Osteoblast (primary cell): ENCODE measurements around the gene C13orf46. TPM values are rescaled to one million over a fixed set of nuclear protein-coding genes. Genes with fewer than 3 reads are reported as not detected.
"Not testable (repeated sequence)": the region's sequence is repeated elsewhere in the genome, so short reads cannot be mapped to it uniquely, and the experiment has no call there.

Experiments used
- DNase-seq: peaks from one replicate; pipeline ENCODE4 v3.0.0; 2011; ENCODE audit warnings: low spot score, mixed read lengths; ENCODE audit not compliant: insufficient read length; ENCODE audit errors: missing footprints
- H2AFZ ChIP-seq: 2 replicates; pipeline ENCODE4 v1.6.0; 2011; ENCODE audit warnings: mild to moderate bottlenecking, low read length
- H3K27ac ChIP-seq: 2 replicates; pipeline ENCODE4 v1.5.1; 2011; ENCODE audit warnings: mild to moderate bottlenecking, low read depth, low read length, moderate library complexity
- H3K27me3 ChIP-seq: 2 replicates; pipeline ENCODE4 v1.6.0; 2012; ENCODE audit warnings: mild to moderate bottlenecking, control low read depth, inconsistent platforms, low read length, moderate library complexity; ENCODE audit not compliant: insufficient read depth
- H3K36me3 ChIP-seq: 2 replicates; pipeline ENCODE4 v1.5.1; 2011; ENCODE audit warnings: mild to moderate bottlenecking, low read length, control low read depth, moderate library complexity; ENCODE audit not compliant: insufficient read depth
- H3K4me1 ChIP-seq: 2 replicates; pipeline ENCODE4 v1.5.1; 2011; ENCODE audit warnings: mild to moderate bottlenecking, low read length, control low read depth, moderate library complexity; ENCODE audit not compliant: insufficient read depth
- H3K4me2 ChIP-seq: 2 replicates; pipeline ENCODE4 v1.6.0; 2011; ENCODE audit warnings: mild to moderate bottlenecking, low read length; ENCODE audit not compliant: insufficient read depth
- H3K4me3 ChIP-seq: fragments of 200-600 bp; sonication (generic); 3 replicates; pipeline ENCODE4 v1.5.1; 2012; ENCODE audit warnings: mild to moderate bottlenecking, low read length, inconsistent platforms; ENCODE audit not compliant: insufficient read depth
- H3K79me2 ChIP-seq: 2 replicates; pipeline ENCODE4 v1.6.0; 2012; ENCODE audit warnings: mild to moderate bottlenecking, low read length, control low read depth, inconsistent platforms; ENCODE audit not compliant: insufficient read depth
- H3K9me3 ChIP-seq: 2 replicates; pipeline ENCODE4 v1.5.1; 2011; ENCODE audit warnings: low read depth, low read length, control low read depth
- H4K20me1 ChIP-seq: 2 replicates; pipeline ENCODE4 v1.6.0; 2012; ENCODE audit warnings: mild to moderate bottlenecking, low read length, control low read depth; ENCODE audit not compliant: insufficient read depth
- total RNA-seq: library from RNA; depleted of rRNA; stranded (reverse); fragments of >200 nt; gene quantifications from 2 replicates; pipeline ENCODE4 v1.2.3, GENCODE V29; 2012
- TF ChIP-seq, protein P1 (sequence below): IDR thresholded peaks from 2 replicates; pipeline ENCODE4 v1.5.1; 2011; ENCODE audit warnings: mild to moderate bottlenecking, low read depth, low read length, moderate library complexity; ENCODE audit errors: extremely low read depth

C13orf46 gene
- total RNA-seq, 1 donor, result 0.36 TPM

DNA sequence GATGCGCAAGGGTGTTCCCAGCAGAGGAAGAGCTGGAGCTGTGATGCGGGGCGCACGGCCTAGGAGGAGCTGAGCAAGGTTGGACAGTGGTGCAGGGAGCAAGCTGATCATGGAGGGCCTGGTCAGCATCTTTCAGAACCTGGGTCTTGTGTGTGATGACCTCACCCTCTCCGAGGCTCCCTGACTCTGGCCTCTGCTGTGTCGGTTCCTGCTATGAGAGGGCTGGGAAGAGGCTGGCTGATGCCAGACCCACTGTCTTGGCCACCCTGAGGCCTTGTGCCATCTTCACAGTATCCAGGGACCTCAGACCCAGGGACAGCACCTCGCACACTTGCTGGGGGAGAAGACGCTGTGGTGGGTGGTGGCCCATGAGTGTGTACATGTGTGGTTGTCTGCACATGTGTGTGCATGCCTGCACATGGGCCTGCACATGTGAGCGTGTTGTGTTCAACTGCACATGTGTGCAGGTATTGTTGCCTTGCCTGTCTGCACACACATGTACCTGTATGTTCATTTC is 16.5 kb upstream of the C13orf46 start:
- no peak overlapping the region for H3K27ac ChIP-seq
- H3K27me3 ChIP-seq, result no peaks in the 10 kb centered on the region
- H3K36me3 ChIP-seq, result peaks cover 54% of the 10 kb centered on the region
- H2AFZ ChIP-seq, result no peak overlapping the region
- TF ChIP-seq, protein P1, sequence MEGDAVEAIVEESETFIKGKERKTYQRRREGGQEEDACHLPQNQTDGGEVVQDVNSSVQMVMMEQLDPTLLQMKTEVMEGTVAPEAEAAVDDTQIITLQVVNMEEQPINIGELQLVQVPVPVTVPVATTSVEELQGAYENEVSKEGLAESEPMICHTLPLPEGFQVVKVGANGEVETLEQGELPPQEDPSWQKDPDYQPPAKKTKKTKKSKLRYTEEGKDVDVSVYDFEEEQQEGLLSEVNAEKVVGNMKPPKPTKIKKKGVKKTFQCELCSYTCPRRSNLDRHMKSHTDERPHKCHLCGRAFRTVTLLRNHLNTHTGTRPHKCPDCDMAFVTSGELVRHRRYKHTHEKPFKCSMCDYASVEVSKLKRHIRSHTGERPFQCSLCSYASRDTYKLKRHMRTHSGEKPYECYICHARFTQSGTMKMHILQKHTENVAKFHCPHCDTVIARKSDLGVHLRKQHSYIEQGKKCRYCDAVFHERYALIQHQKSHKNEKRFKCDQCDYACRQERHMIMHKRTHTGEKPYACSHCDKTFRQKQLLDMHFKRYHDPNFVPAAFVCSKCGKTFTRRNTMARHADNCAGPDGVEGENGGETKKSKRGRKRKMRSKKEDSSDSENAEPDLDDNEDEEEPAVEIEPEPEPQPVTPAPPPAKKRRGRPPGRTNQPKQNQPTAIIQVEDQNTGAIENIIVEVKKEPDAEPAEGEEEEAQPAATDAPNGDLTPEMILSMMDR, result no peak
- no peak for DNase-seq
- H3K4me1 ChIP-seq, result no peaks in the 10 kb centered on the region
- H3K79me2 ChIP-seq, result no peaks in the 10 kb centered on the region
- no peak overlapping the region for H3K4me3 ChIP-seq
- no peak overlapping the region for H3K4me2 ChIP-seq
- H3K9me3 ChIP-seq, result no peaks in the 10 kb centered on the region
- H4K20me1 ChIP-seq, result peaks cover 4% of the 10 kb centered on the region

DNA sequence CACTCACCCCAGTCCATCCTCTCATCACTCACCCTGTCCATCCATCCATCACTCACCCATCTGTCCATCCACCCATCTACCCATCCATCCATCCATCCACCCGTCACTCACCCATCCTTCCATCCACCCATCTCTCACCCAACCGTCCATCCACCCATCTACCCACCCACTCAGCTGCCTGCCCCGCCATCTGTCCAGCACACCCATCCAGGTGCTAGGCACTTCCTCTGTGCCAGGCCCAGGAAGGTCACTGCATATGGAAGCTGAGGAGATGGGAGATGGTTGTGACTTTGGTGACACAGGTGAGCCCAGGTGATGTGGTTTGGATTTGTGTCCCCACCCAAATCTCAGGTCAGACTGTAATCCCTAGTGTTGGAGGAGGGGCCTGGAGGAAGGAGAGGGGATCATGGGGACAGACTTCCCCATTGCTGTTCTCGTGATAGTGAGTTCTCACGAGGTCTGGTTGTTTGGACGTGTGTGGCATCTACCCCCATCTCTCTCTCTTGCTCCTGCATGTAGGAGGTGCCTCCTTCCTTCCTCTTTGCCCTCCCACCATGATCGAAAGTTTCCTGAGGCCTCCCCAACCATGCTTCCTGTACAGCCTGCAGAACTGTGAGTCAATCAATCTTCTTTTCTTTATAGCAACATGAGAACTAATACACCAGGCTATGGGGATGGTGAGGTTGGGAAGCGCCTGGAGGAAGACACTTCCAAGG is 15.9 kb upstream of the C13orf46 start:
- TF ChIP-seq, protein P1, result no peak
- no peak overlapping the region for H2AFZ ChIP-seq
- H3K4me2 ChIP-seq, result no peak overlapping the region
- no peak overlapping the region for H3K4me3 ChIP-seq
- peaks cover 48% of the 10 kb centered on the region for H3K36me3 ChIP-seq
- H3K27ac ChIP-seq, result no peak overlapping the region
- no peaks in the 10 kb centered on the region for H3K79me2 ChIP-seq
- DNase-seq, result no peak
- no peaks in the 10 kb centered on the region for H3K27me3 ChIP-seq
- H3K9me3 ChIP-seq, result no peaks in the 10 kb centered on the region
- H3K4me1 ChIP-seq, result no peaks in the 10 kb centered on the region
- peaks cover 4% of the 10 kb centered on the region for H4K20me1 ChIP-seq

DNA sequence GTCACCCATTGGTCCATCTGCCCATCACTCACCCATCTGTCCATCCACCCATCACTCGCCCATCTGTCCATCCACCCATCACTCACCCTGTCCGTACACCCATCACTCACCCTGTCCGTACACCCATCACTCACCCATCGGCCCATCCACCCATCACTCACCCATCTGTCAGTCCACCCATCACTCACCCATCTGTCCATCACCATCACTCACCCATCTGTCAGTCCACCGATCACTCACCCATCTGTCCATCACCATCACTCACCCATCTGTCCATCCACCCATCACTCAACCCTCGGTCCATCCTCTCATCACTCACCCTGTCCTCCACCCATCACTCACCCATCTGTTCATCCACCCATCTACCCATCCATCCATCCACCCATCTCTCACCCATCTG is 15.0 kb upstream of the C13orf46 start:
- H3K9me3 ChIP-seq, H3K4me1 ChIP-seq, H2AFZ ChIP-seq, DNase-seq, H4K20me1 ChIP-seq, H3K27ac ChIP-seq, H3K27me3 ChIP-seq, H3K4me3 ChIP-seq, H3K4me2 ChIP-seq, H3K79me2 ChIP-seq: not testable (repeated sequence)
- peaks cover 39% of the 10 kb centered on the region for H3K36me3 ChIP-seq

DNA sequence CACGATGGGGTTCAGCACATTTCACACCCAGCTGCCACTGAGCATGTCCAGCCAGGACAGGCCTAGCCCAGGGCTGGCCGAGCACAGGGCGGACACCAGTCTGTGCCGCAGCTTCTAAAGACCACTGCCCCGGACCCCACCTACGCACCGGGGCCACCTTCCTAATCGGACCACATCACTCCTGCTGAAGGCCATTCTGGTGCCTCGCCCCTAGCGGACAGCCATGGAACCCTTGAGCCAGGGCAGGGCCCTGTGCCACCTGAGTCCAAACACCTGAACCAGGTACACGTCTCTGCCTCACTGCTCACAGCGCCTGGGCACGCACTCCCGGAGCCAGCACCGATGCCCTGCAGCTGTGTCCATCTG is 8.4 kb upstream of the C13orf46 start:
- Histone ChIP-seq H2AFZ (no peak overlapping the region), H3K4me3 (no peak overlapping the region)

More for the DNA sequence above, 8.4 kb upstream of the C13orf46 start:
- Histone ChIP-seq H4K20me1 (peaks cover 14% of the 10 kb centered on the region), H3K9me3 (no peaks in the 10 kb centered on the region), H3K4me2 (no peak overlapping the region), H3K27me3 (no peaks in the 10 kb centered on the region), H3K36me3 (peaks cover 43% of the 10 kb centered on the region), H3K79me2 (peaks cover under 1% of the 10 kb centered on the region), H3K4me1 (peaks cover 3% of the 10 kb centered on the region), H3K27ac (no peak overlapping the region)
- TF ChIP-seq, protein P1, result no peak
- no peak for DNase-seq
